HepG2 (cell line): ENCODE data around the gene NADK2. TPM values are rescaled to one million over a fixed set of nuclear protein-coding genes. Genes with fewer than 3 reads are reported as not detected.

ENCODE experiments used
- CEBPB ChIP-seq: IDR thresholded peaks from 2 replicates; pipeline ENCODE4 v1.6.1; 2011; ENCODE audit warnings: low read depth, low read length, improper control_type of control experiment, borderline replicate concordance
- DNMT1 ChIP-seq: sonication (generic); formaldehyde crosslinking; IDR thresholded peaks from 2 replicates; pipeline ENCODE4 v1.5.1; 2020; ENCODE audit warnings: mild to moderate bottlenecking, missing genetic modification reagents
- ELF4 ChIP-seq: sonication (generic); formaldehyde crosslinking; IDR thresholded peaks from 2 replicates; pipeline ENCODE4 v1.5.0; 2020; ENCODE audit warnings: missing genetic modification reagents, mild to moderate bottlenecking, moderate library complexity, borderline replicate concordance
- FIP1L1 ChIP-seq: fragments of 200-400 bp; formaldehyde crosslinking; IDR thresholded peaks from 2 replicates; pipeline ENCODE4 v1.6.1; 2018; ENCODE audit warnings: low read depth, mild to moderate bottlenecking, low read length, moderate library complexity, borderline replicate concordance; ENCODE audit not compliant: insufficient read depth
- FOXM1 ChIP-seq: sonication (generic); formaldehyde crosslinking; IDR thresholded peaks from 2 replicates; pipeline ENCODE4 v1.5.0; 2020; ENCODE audit warnings: missing genetic modification reagents
- GABPB1 ChIP-seq: IDR thresholded peaks from 2 replicates; pipeline ENCODE4 v1.6.1; 2016; ENCODE audit warnings: mild to moderate bottlenecking, missing genetic modification reagents, moderate library complexity, missing compliant biosample characterization
- GATAD1 ChIP-seq: IDR thresholded peaks from 2 replicates; pipeline ENCODE4 v1.6.1; 2016; ENCODE audit warnings: missing genetic modification reagents, missing compliant biosample characterization
- HDAC6 ChIP-seq: fragments of 200-600 bp; sonication (generic); IDR thresholded peaks from 2 replicates; pipeline ENCODE4 v1.7.0; 2017; ENCODE audit warnings: mild to moderate bottlenecking, antibody characterized with exemption, low read length, low read depth
- KDM5B ChIP-seq: sonication (generic); formaldehyde crosslinking; IDR thresholded peaks from 2 replicates; pipeline ENCODE4 v1.4.0; 2020; ENCODE audit warnings: missing genetic modification reagents, mild to moderate bottlenecking, borderline replicate concordance
- MTF2 ChIP-seq: sonication (generic); formaldehyde crosslinking; IDR thresholded peaks from 2 replicates; pipeline ENCODE4 v1.5.0; 2020; ENCODE audit warnings: missing genetic modification reagents, borderline replicate concordance
- SALL1 ChIP-seq: sonication (generic); formaldehyde crosslinking; IDR thresholded peaks from 2 replicates; pipeline ENCODE4 v1.8.0; 2022; ENCODE audit warnings: mild to moderate bottlenecking, missing genetic modification reagents
- ZBTB38 ChIP-seq: sonication (generic); formaldehyde crosslinking; IDR thresholded peaks from 2 replicates; pipeline ENCODE4 v1.5.1; 2020; ENCODE audit warnings: mild to moderate bottlenecking, missing genetic modification reagents
- ZNF101 ChIP-seq: sonication (generic); formaldehyde crosslinking; IDR thresholded peaks from 2 replicates; pipeline ENCODE4 v1.4.0; 2020; ENCODE audit warnings: mild to moderate bottlenecking, low read depth, missing genetic modification reagents, borderline replicate concordance
- ZNF350 ChIP-seq: sonication (generic); formaldehyde crosslinking; IDR thresholded peaks from 2 replicates; pipeline ENCODE4 v1.4.0; 2020; ENCODE audit warnings: mild to moderate bottlenecking, low read depth, missing genetic modification reagents, borderline replicate concordance
- ZNF530 ChIP-seq: sonication (generic); formaldehyde crosslinking; IDR thresholded peaks from 2 replicates; pipeline ENCODE4 v1.5.0; 2020; ENCODE audit warnings: low read depth, mild to moderate bottlenecking, missing genetic modification reagents
- ZNF543 ChIP-seq: sonication (generic); formaldehyde crosslinking; IDR thresholded peaks from 2 replicates; pipeline ENCODE4 v1.4.0; 2020; ENCODE audit warnings: mild to moderate bottlenecking, missing genetic modification reagents
- ZNF552 ChIP-seq: sonication (generic); formaldehyde crosslinking; IDR thresholded peaks from 2 replicates; pipeline ENCODE4 v1.9.0; 2022; ENCODE audit warnings: missing genetic modification reagents, mild to moderate bottlenecking, borderline replicate concordance
- ZNF572 ChIP-seq: sonication (generic); formaldehyde crosslinking; IDR thresholded peaks from 2 replicates; pipeline ENCODE4 v1.5.1; 2020; ENCODE audit warnings: mild to moderate bottlenecking, missing genetic modification reagents
- ZSCAN31 ChIP-seq: sonication (generic); formaldehyde crosslinking; IDR thresholded peaks from 2 replicates; pipeline ENCODE4 v1.5.0; 2020; ENCODE audit warnings: low read depth, mild to moderate bottlenecking, missing genetic modification reagents
- polyA plus RNA-seq, 8 experiments: library from polyadenylated mRNA; depleted of rRNA in 3 of 8; stranded (reverse) in 7 of 8; unstranded in 1 of 8; fragments of >200 nt; fragmentation: Illumina TruSeq in 4 of 8; extraction: Trizol in 4 of 8; gene quantifications; 2 replicates each; pipeline versions ENCODE4 v1.2.1 to v1.2.3, GENCODE V29; 2011 to 2016; ENCODE audit warnings: low read depth in 4 of 8, missing spikeins in 1 of 8, mixed read lengths in 1 of 8; ENCODE audit not compliant: insufficient read depth in 1 of 8
- total RNA-seq, 5 experiments: library from RNA; depleted of rRNA; stranded (reverse); fragments of >200 nt; fragmentation: Illumina TruSeq; extraction: Trizol; gene quantifications; 2 replicates each; pipeline ENCODE4 v1.2.3, GENCODE V29; 2016; ENCODE audit warnings: low read depth in 1 of 5
- TF ChIP-seq, protein P1 (sequence below): sonication (generic); formaldehyde crosslinking; IDR thresholded peaks from 2 replicates; pipeline ENCODE4 v1.4.0; 2020; ENCODE audit warnings: missing genetic modification reagents, mild to moderate bottlenecking, borderline replicate concordance
- TF ChIP-seq, protein P2 (sequence below): sonication (generic); formaldehyde crosslinking; IDR thresholded peaks from 2 replicates; pipeline ENCODE4 v1.5.0; 2020; ENCODE audit warnings: missing genetic modification reagents
- TF ChIP-seq, protein P3 (sequence below): sonication (generic); formaldehyde crosslinking; IDR thresholded peaks from 2 replicates; pipeline ENCODE4 v1.5.0; 2020; ENCODE audit warnings: missing genetic modification reagents, mild to moderate bottlenecking, borderline replicate concordance

NADK2 gene
- total and polyA plus RNA-seq, 2 of the 13 experiments (the other 11 are each of a cell fraction or from before 2014, with no cell fraction given) = 13.9 to 71.4 TPM

DNA sequence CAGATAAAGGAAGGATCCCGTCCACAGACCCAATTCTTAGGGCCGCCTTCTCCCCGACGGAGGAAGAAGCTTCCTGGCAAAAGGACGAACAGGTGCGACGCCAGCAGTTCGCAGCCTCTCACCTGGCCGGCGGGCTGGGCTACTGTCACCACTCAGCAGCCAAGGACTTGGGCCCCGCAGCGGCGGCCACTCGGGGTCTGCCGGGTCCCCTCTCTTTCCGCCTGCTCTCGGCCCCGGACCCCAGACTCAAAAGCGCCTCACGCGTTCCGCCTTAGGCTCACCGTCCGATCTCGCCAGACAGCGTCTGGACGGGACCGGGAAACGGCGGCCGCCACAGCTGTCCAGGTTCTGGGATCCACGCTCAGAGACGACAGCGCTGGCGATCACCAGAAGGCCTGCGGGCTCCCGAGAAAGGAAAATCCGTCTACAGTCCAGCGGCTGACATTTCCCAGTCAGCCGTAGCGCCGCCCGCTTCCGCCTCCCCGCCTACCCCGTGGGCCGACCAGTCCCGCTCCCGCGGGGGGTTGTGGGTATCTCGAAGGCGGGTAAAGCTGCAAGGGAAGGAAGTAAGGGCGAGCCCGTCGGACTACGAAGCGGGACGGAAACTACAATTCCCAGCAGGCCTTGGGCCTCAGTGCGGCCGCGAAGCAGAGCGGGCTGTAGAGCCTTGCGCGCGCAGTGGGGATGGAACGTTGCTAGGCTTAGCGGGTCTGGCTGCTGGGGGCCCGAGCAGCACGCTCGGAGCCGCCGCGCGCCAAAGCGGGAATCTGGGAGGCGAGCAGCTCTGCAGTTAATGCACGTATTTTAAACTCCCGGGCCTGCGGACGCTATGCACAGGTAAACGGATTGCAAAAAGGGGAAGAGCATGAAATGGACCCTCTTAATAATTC, 90.0 kb downstream of the NADK2 start, which contains the start of the genes LMBRD2 and SKP2 (continued):
- TF ChIP-seq, protein P1, sequence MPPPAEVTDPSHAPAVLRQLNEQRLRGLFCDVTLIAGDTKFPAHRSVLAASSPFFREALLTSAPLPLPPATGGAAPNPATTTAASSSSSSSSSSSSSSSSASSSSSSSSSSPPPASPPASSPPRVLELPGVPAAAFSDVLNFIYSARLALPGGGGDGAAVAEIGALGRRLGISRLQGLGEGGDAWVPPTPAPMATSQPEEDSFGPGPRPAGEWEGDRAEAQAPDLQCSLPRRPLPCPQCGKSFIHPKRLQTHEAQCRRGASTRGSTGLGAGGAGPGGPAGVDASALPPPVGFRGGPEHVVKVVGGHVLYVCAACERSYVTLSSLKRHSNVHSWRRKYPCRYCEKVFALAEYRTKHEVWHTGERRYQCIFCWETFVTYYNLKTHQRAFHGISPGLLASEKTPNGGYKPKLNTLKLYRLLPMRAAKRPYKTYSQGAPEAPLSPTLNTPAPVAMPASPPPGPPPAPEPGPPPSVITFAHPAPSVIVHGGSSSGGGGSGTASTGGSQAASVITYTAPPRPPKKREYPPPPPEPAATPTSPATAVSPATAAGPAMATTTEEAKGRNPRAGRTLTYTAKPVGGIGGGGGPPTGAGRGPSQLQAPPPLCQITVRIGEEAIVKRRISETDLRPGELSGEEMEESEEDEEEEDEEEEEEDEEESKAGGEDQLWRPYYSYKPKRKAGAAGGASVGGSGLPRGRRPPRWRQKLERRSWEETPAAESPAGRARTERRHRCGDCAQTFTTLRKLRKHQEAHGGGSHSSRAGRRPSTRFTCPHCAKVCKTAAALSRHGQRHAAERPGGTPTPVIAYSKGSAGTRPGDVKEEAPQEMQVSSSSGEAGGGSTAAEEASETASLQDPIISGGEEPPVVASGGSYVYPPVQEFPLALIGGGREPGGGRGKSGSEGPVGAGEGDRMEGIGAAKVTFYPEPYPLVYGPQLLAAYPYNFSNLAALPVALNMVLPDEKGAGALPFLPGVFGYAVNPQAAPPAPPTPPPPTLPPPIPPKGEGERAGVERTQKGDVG (CRISPR knock-in tag) = 0 out of 2 replicates have a peak, but pooled peaks have one; percentile 33
- peak; percentile 83 for TF ChIP-seq ZNF350 (CRISPR knock-in tag)
- TF ChIP-seq CEBPB = no peak
- TF ChIP-seq DNMT1 = 0 out of 2 replicates have a peak, but pooled peaks have one; percentile 84
- no peak for TF ChIP-seq MTF2 (CRISPR knock-in tag)
- peak; percentile 87 for TF ChIP-seq SALL1 (CRISPR knock-in tag)
- no peak for TF ChIP-seq ZNF530
- peak; percentile 95 for TF ChIP-seq GABPB1 (CRISPR knock-in tag)
- TF ChIP-seq KDM5B (CRISPR knock-in tag) = no peak; the same call in 1 of the 2 replicates
- TF ChIP-seq FIP1L1 = no peak
- no peak; the same call in 1 of the 2 replicates for TF ChIP-seq ZSCAN31 (CRISPR knock-in tag)
- TF ChIP-seq ZNF552 = no peak
- peak; percentile 91 for TF ChIP-seq GATAD1 (CRISPR knock-in tag)
- no peak for TF ChIP-seq ZNF101
- TF ChIP-seq ZNF543 (CRISPR knock-in tag) = peak; percentile 67
- TF ChIP-seq, protein P2, sequence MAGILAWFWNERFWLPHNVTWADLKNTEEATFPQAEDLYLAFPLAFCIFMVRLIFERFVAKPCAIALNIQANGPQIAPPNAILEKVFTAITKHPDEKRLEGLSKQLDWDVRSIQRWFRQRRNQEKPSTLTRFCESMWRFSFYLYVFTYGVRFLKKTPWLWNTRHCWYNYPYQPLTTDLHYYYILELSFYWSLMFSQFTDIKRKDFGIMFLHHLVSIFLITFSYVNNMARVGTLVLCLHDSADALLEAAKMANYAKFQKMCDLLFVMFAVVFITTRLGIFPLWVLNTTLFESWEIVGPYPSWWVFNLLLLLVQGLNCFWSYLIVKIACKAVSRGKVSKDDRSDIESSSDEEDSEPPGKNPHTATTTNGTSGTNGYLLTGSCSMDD = no peak
- no peak for TF ChIP-seq HDAC6
- TF ChIP-seq, protein P3, sequence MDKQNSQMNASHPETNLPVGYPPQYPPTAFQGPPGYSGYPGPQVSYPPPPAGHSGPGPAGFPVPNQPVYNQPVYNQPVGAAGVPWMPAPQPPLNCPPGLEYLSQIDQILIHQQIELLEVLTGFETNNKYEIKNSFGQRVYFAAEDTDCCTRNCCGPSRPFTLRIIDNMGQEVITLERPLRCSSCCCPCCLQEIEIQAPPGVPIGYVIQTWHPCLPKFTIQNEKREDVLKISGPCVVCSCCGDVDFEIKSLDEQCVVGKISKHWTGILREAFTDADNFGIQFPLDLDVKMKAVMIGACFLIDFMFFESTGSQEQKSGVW (CRISPR knock-in tag) = no peak
- 0 out of 2 replicates have a peak, but pooled peaks have one; percentile 47 for TF ChIP-seq ZNF572
- TF ChIP-seq FOXM1 (CRISPR knock-in tag) = no peak
- TF ChIP-seq ZBTB38 (CRISPR knock-in tag) = peak; percentile 74; the same call in 1 of the 2 replicates
- TF ChIP-seq ELF4 (CRISPR knock-in tag) = peak; percentile 66; the same call in 1 of the 2 replicates
